Left renal pelvis (tissue), 4 donors: ENCODE results near the gene NEDD4L. TPM values are rescaled to one million over a fixed set of nuclear protein-coding genes. Genes with fewer than 3 reads are reported as not detected.

Source experiments
- DNase-seq, 4 donors: peaks; one replicate each; pipeline ENCODE4 v3.0.0-alpha.2; 2013; ENCODE audit warnings: low read depth in 4 of 4, low spot score in 3 of 4
- polyA plus RNA-seq, 4 donors: library from polyadenylated mRNA; unstranded; fragments of 120-200 nt; gene quantifications; one replicate each; pipeline ENCODE4 v1.2.1, GENCODE V29; 2013; ENCODE audit not compliant: insufficient read length in 4 of 4

NEDD4L gene
- polyA plus RNA-seq, 4 donors, result 30.8 to 151 (median 130) TPM

DNA sequence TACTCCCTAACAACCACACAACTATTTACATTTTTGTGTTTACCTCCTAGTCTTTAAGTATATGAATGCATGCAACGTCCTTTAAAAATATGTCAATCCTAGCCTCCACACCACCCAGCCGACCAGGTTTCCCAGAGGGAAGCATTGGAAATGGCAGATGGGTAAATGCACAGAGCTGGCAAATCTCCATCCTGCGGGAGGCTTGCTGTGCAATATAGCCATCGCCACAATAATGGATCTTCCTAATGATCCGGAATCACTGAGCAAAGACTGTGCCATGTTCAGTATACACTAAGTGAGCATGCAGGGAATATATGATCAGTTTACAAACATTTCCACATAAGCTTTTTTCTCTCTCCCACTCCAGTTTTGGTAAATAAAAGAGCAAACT is 131.8 kb downstream of the NEDD4L start:
- DNase-seq, result no peak

DNA sequence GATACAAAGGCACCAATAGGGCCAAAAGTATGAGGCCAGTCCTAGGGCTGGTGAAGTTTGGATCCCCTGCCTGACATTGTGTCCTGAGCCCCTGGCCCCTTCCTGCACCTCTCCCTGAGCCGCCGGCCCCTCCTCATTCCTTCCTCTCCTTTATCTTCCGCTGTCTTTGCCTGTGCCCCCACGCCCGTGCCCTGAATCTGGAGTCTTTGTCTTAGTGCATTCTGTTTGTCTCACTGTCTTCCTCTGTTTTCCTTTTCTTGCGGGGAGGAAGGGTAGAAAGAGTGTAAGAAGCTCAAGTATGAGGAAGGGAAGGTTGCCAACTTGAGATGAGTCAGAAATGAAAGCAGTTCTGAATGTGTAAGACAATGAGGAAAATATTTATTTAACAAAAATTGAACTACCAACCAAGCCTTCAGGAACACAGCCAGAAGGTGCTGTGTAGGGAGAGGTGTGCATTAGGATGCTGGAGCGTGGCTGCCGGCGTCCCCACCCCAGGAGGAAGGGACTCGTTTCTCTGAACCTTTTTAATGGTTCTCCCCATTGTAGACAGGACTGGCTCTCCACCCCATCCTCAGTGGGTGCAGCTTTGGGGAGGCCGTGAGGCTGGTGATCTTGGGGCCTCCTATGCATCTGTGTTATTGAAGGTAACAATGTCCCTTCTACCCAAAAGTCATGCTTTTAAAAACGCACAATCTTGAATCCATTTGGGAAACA is 133.1 kb downstream of the NEDD4L start:
- no peak for DNase-seq

DNA sequence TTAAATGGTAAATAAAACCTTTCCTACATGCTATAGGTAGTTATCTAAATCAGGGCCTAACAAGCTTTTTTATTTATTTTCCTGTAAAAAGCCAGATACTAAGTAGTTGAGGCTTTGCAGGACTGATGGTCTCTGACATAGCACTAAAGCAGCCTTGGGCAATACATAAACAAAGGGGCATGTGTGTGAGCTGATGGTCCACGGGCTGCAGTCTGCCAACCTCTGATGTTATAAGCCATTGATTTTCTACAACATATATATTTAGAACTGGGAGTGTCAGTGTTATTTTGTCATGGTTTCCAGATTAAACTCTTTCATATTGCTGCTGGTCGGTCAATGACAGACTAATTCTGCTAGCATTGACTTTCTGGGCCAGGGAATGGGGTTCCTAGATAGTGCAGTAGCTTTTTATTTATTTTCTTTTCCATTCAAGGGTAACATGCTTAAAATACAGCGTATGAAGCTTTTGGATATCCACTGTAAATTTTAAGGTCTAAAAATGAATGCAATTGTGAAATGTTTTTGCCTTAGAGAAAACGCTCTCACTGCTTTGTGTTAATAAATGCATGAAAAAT is 134.0 kb downstream of the NEDD4L start:
- DNase-seq, result no peak

DNA sequence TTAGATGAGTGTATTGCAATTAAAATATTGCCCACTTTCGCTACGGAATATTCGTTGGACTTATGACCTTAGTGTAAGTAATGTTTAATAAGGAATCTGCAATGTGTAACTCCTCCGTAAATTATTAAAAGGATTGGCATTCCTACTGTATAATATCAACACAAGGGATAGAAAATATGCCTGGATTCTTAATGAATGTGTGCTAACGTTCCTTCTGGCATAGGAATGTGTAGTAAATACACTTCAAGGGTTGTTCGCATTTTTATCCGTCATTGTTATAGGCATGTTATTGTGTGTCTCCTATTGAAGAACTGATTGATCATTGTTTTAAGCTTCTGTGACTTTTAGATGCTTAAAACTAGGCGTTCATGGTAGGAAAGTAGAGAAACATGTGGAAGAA is 134.5 kb downstream of the NEDD4L start:
- no peak for DNase-seq

DNA sequence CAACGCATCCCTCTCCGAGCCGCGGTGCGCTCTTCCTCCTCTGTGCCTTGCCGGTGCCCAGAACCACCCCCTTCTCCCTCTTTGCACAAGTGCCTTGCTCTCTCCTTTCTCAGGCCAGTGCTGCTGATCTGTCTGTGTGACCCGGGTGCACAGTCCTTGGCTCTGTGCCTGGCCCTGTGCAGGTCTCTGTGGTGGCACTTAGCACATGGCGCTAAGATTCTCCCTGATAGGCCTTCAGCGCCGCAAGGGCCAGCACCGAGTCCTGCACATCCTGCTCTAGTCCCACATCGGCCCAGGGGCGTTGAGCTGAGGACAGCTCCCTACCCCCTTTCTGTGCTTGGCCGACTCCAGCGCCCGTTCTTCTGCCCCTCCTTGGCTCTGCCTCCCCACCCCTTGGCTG is 136.1 kb downstream of the NEDD4L start:
- DNase-seq, result no peak

DNA sequence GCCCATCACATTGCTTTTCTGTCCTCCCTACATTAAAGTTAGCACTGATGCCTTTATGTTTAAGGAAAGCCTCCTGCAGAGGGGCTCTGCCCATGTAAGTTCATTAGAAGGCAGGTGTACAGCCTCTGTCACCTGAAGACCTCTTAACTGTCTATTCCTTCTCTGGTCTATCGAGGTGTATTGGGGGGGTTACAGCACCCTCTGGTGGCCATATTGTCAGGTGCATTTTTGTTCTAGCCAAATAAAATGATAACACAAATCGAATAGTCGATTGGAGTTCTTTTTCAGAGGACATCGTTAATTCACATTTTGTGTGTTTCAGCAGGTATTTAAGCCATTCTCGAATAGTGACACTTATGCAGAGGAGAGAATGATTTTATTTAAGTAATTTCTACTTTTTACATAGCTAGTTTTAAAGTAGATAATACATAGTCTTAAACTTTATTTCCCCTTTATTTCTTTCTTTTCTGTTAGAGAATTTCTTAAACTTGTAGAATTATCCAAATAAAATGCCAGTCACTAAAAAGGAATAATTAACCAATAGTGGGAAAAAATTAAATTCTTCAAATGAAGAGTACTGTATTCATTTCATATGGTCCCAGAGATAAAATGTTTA is 136.8 kb downstream of the NEDD4L start:
- no peak for DNase-seq

DNA sequence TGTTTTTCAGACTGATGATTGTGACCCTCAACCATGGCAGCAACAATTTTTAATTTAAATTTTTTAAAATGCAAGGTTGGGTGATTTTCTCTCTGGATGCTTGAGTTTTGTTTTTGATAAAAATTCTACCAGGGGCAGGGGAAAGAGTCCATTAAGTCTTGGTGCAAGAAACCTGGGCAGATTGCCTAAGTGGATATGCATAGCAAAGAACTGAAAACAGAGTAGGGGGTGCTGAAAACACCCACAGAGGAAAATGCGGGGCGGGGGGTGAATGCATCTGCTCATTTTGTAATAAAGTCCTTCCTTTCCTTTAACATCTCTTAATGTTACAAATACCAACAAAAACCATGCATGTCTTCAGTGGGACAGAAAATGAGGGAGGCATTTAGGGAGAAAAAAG is 138.0 kb downstream of the NEDD4L start:
- no peak for DNase-seq

DNA sequence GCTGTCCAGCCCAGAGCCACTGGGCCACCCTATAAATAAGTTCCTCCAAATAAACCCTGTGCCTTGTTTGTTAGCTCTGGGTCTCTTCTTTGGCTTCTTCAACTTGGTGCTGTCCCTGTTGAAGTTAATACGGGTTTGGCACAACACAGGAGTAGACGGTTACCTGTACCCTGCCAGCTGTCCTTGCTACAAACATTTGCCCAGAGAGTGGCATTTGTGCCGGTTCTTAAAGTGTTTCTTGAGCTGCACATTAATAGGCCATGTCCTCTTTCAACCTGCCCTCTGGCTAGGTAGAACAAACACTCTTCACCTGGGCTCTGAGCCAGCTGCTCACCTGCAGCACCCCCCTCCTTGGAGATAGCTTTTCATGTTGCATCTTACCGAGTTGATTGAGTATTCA is 139.2 kb downstream of the NEDD4L start:
- no peak for DNase-seq

DNA sequence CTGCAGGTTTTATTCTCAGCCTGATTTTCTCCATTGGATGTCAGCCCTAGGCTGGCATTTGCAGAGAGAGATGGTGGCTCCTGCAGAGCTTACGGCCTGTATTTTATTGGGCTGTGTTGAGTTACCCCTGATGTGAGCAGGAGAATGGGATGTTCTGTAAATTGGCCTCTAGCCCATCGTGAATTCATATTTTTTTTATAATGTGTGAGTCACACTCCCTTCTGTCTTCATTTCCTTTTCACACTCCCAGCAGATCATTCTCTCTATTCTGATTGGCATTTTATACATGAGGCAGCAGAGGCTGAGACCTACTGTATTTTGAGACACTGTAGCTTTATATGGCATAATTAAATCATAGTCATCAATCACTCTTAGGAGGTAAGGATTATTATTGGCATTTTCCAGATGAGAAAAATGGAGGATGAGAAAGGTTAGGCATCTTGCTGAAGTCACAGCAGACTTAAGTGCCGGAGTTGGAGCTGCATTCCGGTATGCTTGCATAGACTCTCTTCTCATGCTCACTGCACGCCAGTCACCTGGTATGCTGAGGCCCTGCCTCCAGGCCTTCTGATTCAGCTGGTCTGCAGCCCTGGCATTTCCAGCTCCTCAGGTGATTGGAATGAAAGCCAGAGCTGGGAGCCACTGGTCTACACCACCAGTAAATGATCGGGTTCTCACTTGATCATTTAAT is 142.4 kb downstream of the NEDD4L start:
- no peak for DNase-seq

DNA sequence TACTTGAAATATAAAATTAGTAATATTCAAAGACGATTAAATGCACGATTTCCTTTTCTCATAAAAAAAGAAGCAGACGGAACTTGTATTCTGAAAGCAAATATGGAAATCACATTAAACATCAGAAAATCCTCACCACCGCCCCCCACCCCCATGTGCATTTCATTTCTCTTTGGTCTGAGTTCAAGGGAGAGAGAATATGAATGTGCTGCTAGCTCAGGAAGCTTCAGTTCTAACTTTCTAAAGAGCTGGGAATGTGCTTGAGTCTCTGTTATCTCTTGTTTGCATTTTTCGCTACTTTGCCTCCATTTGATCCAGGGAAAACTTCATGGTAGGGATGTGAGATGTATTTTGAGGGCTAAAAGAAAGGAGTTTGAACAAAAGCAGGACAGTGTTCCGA is 143.6 kb downstream of the NEDD4L start:
- no peak for DNase-seq

DNA sequence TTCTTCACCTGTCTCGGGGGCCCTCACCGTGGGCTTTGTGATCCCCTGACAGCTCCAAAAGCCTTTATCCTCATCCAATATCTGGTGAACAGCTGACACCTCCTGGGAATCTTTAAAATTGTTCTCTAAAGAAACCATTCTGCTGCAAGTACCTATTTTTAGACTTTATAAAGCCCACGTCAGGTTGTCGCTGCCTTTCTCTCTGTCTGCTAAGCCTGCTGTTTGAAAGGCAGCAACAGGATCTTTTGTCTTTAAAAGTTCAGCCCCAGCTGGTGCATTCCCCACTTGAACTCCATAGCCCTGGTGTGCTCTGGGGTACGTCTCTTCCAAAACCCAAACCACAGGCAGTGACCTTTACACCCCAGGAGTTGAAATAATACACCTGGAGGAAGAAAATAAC is 145.0 kb downstream of the NEDD4L start:
- no peak for DNase-seq

DNA sequence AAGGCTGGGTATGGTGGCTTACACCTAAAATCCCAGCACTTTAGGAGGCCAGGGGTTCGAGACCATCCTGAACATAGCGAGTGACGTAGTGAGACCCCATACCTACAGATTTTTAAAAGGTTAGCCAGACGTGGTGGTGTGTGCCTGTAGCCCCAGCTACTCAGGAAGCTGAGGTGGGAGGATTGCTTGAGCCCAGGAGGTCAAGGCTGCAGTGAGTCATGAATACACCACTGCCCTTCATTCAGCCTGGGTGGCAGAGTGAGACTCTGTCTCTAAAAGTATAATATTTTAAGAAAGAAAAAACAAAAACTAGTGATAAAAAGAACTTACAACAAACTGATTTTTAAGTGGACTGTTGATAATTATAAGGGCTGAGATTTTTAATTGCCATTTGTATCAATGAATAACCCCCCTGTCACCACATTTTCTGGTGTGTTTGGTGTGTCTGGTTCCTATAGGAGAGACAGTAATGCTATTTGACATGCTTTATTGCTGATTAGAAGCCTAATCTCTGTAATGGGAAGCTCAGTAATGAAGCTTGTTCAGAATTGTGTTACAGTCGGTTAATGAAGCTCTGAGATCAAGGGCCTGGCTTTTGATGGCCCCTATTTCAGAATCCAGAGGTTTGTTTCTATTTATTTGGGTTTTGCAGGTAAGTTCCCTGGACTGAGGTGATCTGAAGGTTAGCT is 147.0 kb downstream of the NEDD4L start:
- no peak for DNase-seq

DNA sequence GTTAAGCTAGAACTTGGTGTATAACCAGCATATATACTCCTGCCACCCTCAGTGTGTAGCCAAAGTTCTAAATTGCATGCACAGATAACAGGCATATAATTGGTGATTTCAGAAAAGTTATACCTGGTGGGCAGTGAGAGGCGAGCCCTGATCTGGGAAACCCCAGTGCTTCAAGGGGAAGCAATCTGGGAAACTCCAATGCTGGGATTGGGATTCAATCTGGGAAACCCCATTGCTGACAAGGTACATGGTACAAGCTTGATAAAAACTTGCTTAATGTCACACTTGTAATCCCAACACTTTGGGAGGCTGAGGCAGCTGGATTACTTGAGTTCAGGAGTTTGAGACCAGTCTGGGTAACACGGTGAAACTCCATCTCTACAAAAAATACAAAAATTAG is 147.6 kb downstream of the NEDD4L start:
- DNase-seq, result no peak

DNA sequence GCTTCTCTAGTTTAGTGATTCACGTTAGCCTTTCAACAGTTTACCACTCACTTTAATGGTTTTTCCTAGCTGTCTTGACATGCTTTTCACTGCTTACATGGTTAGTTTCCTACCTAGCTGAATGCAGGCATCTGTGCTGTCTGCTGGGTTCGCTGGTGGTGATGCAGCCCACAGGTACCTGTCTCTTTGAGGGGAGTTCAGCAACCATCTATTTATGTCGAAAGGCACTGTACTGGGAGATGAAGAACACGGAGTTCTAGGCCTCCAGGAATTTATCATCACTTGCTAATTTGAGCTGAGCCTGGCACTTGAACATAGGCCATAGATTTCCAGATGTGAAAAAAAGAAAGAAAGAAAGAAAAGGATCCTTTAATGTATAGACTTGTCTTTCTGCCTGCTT is 148.5 kb downstream of the NEDD4L start:
- DNase-seq, result no peak

DNA sequence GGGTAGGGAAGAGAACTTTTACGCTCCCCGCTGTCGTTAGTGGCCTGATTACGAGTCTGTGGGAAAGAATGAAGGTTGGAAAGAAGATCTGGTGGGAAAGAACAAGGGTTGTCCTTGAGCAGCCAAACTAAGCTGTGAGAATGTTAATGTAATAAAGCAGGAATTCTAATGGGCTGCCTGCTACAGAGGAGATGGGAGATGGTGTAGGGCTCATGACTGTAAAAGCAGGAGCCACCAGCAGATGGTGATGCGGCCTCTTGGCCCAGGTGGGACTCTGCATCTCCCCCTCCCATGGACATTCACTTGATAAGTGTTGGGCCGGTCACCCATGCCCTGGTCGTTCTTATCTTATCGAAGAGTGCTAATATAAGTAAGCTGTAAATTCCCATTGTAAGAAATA is 150.0 kb downstream of the NEDD4L start:
- DNase-seq, result no peak

DNA sequence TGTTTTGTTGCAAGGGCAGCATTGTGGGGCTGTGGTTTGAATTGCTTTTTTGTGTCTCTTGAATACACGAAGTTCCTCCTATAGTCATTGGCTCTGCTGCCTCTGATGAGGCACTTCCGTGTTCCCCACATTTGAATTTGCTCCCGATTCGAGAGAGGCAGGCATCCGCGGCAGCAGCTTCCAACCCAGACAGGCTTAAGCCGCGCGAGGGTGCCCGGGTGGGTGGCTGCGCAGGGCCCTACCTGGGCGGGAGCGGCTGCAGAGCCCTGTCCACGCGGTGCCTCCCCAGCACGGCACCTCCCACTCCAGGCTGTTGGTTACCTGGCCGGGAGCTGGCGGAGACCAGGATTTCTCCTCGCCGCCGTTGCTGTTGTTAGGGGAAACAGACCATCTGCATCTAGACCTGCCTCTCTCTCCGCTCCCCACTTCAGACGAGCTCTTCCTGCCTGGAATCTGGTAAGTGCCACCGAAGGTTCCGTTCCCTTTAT is 151.3 kb downstream of the NEDD4L start:
- no peak for DNase-seq

DNA sequence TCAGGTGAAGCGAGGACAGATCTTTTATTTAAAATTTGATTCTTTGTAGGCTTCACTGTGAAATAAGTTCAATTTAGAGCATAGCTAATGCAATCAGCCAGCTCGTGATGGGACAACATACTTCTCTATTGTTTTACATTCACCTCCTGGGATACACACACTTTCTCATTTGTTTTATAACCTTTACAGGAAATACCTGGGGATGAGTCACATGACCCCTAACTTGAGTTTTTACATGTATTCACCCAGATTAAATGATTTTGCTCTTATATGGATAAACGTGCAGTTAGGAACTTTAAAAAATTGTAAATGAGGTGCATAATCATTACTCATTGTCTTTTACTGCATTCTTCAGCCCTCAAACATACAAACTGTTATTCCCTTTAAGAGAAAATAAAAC is 152.1 kb downstream of the NEDD4L start:
- no peak for DNase-seq

DNA sequence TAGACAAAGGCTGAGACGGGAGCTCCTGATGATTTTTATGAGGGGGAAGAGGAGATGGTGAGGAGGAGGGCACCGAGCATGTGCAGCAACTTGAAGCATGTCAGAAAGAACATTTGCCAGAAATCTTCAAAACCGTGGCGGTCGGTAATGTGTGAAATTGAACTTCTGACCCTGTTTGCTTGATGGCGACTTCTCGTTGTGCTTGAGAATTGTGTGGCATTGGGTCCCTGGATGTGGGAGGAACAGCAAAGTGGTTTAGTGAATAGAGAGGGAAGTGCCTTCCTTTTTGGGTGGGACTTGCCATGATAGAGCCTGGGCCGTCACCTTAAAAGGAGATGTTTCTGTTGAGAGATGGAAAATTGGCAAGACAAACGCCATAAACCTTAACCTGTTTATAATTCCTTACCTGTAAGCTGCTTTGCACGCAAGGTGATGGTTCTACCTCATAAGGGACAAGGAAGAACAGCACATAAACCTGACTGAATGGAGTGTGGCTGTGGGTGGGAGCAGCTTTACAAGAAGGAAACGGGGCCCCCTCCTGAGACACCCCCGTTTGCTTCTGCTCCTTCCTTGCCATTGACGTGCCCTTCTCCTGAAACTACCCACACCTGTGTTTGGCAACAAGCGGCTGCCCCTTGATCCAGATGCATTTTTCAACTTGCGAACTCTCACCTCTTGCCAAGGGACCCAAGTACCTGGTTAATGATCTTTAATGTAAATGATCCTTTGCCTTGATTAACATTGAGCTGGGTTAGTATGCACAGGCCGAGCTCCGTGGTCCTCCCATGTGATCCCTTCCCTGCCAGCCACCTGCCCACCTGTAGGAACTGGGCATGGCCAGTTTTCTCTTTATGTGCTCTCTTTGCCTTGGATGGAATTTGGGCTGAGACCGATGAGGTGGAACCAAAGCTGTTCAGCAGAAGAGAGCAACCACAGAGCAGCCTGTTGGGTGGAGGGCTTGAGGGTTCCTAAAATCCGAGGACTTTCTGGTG is 153.2 kb downstream of the NEDD4L start:
- no peak for DNase-seq

DNA sequence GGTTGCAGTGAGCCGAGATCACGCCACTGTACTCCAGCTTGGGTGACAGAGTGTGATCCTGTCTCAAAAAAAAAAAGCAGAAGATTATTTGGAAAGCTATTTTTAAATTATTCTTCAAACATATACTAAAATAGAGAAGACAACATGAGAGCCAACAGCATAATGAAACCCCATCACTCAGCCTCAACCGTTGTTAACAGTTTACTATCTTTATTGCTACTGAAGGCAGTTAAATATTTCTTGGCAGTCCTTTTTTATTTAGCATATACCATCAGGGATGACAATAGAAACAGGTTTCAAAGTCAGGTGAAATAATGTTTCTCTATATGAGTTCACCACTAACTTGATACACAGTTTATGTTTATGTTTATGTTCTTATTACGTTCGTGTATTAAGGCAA is 157.2 kb downstream of the NEDD4L start:
- no peak for DNase-seq
